Measurements from ENCODE around the gene LIME1.
"Not testable (repeated sequence)": the region's sequence is repeated elsewhere in the genome, so short reads cannot be mapped to it uniquely, and the experiment has no call there.

- not testable (repeated sequence) for TF ChIP-seq CTCF (IDR thresholded peaks at IDR 0.05); POLR2AphosphoS5 (IDR thresholded peaks at IDR 0.05; ENCODE audit: insufficient read depth in 1 of 2, low read depth in 1 of 2)
These were observed 40.4 kb downstream of the LIME1 start for GRCh38 chr20:63776875-63777274.

All from vagina (tissue), 2 donors.